Right ventricle myocardium inferior (tissue), 1 donor: ENCODE results near the gene LCAT. TPM values are rescaled to one million over a fixed set of nuclear protein-coding genes. Genes with fewer than 3 reads are reported as not detected.
"Not testable (repeated sequence)": the region's sequence is repeated elsewhere in the genome, so short reads cannot be mapped to it uniquely, and the experiment has no call there.

Source experiments
- ATAC-seq: fragments of 200-7000 bp; cut with Tn5 transposase; one replicate; pipeline ENCODE4 v1.9.1; 2020; ENCODE audit warnings: mild to moderate bottlenecking, moderate library complexity
- DNase-seq: peaks from one replicate; pipeline ENCODE4 v3.0.0; 2021; ENCODE audit errors: missing footprints
- intact Hi-C: fragments of 100-400 bp; cut with DNase I; formaldehyde crosslinking; loops from one replicate; pipeline ENCODE4 v1.11.0; 2022
- total RNA-seq: library from RNA; stranded (reverse); fragmentation: NEBNext Ultra II Directional; extraction: Animal tissue kit (Norgen Biotek cat#: 25700); gene quantifications from one replicate; pipeline ENCODE4 v1.2.1, GENCODE V29; 2021
- donor health status: DM: no; HTN: yes; CAD: no; lungs with severe emphysema.

Gene LCAT
- total RNA-seq, 1 donor from 2014 or later: 19.0 TPM

DNA sequence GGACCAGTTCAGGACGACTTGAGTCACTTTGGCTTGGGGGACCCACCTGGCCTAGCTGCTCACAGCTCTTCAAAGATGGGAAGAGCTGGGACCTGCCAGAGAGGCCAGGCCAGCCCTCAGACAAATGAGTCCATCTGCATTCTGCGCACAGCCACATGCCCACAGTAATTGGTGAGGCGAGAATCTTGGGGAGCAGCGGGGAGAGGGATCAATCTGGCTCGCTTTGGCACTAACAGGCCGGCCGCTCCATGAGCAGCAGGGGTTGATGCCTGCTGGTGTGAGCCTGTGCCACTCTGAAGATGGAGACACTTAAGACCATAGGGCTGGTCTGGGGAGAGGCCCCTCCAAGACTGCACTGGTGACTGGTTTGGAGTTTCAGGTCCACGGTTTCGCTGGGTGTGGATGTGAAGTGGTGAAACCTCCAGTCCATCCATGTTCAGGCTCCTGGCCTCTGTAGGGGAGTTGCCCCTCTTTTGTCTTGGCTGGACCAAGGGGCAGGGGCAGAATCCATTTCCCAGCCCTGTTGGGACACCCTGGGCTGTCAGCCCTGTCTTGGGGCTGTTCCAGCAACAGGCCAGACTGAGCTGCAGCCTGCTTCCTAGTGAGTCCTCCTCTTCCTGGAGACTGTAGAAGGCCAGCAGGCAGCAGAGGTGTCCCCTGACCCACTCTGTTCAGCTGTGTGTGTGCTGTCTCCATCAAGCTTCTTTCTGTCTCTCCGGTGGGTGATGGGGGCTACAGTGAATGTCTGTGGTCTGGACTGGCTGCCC, 19.6 kb downstream of the LCAT start:
- no peak for ATAC-seq
- intact Hi-C loops: loop anchor here (5.0 kb wide), 1 partner anchor 97 kb away; no protein-coding TSS in a partner anchor
- DNase-seq: no peak

DNA sequence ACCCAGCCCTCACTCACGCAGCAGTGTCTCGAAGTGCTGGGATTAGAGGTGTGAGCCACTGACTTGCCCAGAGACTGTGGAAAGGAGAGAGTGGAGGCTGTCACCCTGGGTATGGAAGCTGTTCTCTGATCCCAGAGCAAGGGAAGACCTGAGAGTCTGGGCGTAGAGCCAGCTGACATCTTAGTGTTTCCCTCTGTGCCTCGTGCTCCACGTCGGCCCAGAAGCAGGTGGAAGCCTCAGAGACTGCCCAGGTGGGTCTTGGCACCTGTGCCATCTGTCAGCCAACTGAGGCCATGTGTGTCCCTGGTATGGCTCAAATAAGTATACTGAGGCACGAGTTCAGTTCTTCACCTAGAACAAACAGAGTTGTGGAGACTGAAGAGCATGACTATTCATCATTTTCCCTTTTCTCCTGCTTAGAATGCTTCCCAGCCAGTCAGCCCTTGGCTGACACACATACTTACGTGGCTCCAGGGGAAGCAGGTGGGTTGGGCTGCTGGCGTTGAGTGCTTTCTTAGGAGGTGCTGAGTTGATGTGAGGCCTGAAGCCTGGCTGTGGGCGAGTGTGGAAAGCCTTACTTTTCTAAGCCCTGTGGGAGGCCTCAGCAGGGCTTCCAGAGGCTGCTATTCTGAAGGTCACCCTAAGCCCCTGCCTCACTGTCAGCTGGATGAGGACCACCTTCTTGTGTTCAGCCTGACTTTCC, 20.4 kb downstream of the LCAT start:
- ATAC-seq (no peak), DNase-seq (peak; percentile 25)
- intact Hi-C loops: loop anchor here (5.0 kb wide), 1 partner anchor 96 kb away; no protein-coding TSS in a partner anchor

DNA sequence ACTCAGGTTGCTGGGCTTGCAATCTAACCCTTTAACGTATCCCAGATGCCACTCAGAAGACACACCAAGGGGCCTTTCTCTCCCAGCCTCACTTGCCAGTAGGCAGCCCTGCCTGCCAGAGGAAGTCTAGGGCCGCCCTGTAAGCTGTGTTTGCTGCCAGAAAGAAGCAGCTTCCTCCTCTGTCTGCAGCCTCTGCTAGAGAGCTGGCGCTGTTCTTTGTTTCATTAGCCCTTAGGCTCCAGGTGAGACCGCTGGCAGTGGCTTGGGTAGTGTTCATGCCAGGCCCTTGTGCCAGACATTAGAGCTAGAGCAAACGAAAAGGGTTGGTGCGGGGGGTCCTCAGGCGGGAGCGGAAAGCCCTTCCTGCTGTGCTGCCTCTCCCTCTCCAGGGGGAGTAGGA, 21.2 kb downstream of the LCAT start:
- intact Hi-C loops: loop anchor here (5.0 kb wide), 1 partner anchor 95 kb away; no protein-coding TSS in a partner anchor
- DNase-seq: no peak
- no peak for ATAC-seq

DNA sequence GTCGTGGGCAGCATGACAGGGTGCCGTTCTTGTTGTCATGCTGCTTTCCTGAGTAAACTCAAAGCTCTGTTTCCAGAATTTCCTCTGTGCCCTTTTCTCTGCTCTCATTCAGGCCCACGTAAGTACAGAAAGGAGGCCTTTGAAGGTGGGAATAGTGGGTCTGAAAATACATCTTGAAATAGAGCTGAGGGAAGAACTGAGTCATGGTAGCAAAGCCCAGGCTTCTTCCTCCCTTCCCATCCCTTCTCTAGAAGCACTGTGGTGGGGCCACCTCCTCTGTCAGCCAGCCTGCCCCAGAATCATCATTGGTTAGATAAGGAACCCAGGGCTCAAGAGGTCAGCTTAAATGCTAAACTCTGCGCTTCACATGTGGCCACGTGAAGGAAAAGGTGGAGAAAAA, 21.7 kb downstream of the LCAT start:
- ATAC-seq (no peak), DNase-seq (no peak)
- intact Hi-C loops: loop anchor here (5.0 kb wide), 1 partner anchor 95 kb away; no protein-coding TSS in a partner anchor

DNA sequence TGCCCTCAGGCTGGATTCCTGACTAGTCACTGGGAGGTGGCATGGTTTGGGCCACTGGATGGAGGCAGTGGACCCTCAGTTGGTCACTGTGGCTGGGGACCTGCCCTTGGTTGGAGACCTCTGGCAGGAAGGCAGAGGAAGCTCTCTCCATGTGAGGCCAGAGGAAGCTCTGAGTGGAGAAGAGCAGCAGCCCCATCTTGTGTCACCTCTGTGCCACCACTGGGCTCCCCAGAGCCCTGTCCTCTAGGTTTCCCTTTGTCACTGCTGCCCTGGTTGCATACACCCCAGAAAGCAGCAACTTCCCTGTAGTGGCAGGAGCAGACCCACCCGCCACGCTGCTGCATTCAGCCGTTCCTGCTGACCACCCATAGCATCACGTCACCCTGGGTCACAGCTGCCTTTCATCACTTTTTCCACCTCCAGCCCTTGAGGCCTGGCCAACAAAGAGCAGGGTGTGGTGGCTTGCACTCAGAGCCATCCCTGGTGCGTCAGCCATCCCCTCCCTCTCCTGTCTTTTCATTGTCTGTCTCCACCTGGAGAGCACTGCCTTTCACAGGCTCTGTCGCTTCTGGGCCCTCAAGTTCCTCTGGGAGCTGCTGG, 24.2 kb downstream of the LCAT start:
- ATAC-seq (no peak), DNase-seq (no peak)
- intact Hi-C loops: loop anchor here (5.0 kb wide), 1 partner anchor 92 kb away; no protein-coding TSS in a partner anchor

DNA sequence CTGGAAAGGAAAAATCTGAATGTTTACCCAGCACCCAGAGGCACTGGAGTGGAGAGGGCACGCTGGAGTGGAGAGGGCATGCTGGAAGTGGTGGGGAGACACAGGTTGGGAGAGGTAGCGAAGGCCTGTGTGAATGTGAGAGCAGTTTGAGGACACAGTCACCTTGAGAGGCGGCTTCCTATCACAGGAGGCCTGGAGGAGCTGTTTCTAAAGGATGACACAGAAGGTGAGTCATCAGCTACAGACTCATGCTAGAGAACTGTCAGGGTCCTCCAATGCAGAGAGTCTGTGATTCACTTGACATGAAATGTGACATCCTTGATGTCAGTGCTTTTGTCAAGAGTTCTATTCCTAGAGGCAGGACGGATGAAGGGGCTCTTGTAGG, 26.1 kb downstream of the LCAT start:
- intact Hi-C loops: no loop called here
- peak; percentile 3 for ATAC-seq

DNA sequence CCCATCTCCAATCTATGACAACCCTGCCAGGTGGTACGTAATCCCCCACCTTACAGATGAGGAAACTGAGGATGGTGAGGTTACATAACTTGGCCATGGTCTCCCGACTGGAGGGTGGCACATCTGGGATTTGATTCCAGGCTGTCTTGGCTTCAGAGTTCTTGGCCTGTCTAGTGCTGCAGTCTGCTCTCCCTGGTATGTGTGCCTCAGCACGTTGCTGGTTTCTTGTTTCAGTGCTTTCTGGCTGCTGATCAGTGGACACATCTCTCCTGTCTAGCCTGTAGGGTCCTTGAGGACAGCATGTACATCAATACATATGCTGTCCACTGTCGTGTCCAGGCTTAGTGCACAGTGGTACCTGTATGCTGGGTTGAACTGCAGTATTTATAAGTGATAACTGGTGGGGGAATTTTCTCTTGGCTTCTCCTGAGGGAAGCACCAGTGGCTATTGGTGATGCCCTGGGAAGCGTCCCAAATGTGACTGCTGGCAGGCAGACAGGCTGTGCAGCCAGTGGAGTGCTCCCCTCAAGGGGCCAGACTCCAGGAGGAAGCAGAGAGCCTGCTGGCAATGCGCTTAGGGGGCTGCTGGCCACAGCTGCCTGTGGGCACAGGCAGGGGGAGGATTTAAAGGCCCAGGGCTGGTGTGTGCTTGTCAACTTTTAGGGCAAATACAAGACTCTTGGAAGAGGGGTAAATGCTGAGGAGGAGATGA, 26.6 kb downstream of the LCAT start:
- DNase-seq (peak; percentile 67), ATAC-seq (peak; percentile 80)
- intact Hi-C loops: no loop called here

More for the DNA sequence above, 26.1 kb downstream of the LCAT start:
- DNase-seq: no peak

DNA sequence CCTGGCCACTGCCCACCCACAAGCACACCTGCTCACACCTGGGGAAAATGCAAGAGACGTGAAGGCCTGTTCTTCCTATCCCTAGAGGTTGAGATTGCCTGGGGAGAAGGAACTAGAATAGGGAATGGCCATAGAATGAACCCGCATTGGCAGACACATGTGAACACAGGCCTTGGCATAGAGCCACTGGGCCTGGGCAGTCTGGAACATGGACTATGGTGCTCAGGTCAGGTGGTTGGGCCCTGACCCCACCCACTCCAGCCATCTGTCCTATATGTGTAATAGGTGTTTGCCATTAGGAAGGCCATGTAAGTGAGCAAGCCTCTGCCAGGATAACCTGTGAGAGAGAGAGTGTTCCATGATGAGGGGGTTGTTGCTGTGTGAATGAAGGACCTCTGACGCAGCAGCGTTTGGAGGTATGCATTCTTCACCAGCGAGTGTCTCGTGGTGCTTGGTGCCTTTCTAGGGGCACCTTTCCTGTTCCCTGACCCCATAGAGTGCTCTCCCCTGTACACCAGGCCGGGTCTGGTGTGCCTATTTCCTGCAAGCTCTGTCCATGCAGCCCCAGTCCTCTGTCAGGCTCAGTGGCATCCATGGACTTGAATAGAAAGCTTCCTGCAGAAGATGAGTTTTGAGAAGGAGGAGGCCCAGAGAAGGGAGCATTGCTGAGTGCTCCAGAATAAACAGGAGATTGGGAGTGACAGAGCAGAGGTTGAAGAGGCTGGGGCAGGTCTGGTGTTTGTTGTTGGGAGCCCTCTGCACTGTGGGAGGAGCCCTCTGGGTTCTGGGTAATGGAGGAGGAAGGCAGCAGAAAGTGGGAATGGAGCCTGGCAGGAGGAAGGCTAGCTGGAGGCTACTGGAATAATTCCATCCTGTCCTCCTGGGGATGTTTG, 27.8 kb downstream of the LCAT start:
- intact Hi-C loops: no loop called here
- no peak for DNase-seq

DNA sequence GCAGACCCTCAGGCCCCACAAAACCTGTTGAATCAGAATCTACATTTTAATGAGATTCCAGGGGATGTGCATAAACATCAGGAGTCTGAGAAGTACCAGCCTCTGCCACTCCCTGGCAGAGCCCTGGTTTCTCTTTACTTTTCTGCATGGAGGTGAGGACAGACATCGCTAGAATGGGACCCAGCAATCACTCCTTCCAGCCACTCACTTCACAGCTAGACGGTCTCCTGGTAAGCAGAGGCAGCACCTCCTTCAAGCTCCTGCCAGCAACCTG, 28.5 kb downstream of the LCAT start:
- ATAC-seq, intact Hi-C loops, DNase-seq: not testable (repeated sequence)

More for the DNA sequence above, 27.8 kb downstream of the LCAT start:
- no peak for ATAC-seq

DNA sequence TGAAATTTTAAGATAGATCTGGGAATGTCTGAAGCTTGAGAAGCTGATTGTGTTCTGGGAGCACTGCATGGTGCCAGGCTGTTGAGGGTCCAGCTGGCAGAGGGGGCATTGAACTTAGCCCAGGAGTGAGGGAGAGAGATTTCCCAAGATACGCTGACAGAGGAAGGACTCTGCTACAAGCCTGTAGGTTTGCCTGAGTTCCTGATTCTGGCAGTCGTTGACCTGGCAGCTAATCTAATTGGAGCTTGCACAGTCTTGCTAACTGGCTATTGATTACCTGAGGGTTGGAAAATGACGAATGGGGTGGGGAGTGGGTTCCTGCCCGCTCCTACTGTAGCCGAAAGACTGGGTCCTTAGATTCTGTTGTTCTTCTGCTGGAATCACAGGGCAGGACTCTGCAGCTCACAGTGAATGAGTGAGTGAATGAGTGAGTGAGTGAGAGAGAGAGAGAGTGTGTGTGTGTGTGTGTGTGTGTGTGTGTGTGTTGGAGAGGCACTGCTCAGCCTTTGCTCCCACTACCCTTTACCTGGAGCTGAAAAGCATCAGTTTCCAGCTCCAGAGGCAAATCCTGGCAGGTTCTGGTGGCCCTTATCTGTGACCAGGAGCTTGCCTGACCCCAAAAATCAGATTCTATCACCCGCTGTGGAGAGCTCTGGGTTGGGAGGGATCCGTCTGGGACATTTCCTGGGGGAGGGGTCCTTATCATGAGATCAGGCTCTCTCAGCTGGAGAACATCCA, 29.0 kb downstream of the LCAT start:
- no peak for ATAC-seq

DNA sequence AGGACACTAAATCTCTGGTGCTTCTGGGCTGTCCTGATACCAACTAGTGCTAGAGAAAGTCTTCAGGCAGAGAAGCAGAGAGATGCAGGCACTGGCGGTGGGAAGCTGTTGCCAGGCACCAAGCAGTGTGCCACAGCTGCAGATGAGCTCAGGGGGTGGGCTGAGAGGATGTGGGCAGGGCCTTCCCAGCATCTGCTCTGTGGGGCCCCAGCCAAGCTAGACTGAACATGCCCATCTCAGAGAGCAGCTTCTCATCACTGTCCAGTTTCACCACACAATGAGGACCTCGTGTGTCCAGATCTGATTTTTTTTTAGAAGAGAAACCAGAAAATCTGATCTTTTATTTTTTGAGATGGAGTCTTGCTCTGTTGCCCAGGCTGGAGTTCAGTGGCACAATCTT, 33.8 kb downstream of the LCAT start:
- intact Hi-C loops: no loop called here
- ATAC-seq (no peak), DNase-seq (no peak)

More for the DNA sequence above, 29.0 kb downstream of the LCAT start:
- intact Hi-C loops: no loop called here
- DNase-seq: no peak

DNA sequence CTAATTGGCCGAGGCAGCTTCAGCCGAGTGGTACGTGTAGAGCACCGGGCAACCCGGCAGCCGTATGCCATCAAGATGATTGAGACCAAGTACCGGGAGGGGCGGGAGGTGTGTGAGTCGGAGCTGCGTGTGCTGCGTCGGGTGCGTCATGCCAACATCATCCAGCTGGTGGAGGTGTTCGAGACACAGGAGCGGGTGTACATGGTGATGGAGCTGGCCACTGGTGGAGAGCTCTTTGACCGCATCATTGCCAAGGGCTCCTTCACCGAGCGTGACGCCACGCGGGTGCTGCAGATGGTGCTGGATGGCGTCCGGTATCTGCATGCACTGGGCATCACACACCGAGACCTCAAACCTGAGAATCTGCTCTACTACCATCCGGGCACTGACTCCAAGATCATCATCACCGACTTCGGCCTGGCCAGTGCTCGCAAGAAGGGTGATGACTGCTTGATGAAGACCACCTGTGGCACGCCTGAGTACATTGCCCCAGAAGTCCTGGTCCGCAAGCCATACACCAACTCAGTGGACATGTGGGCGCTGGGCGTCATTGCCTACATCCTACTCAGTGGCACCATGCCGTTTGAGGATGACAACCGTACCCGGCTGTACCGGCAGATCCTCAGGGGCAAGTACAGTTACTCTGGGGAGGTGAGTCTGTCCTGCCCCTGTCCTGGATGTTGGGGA, 34.7 kb downstream of the LCAT start:
- intact Hi-C loops: no loop called here
- DNase-seq (no peak), ATAC-seq (no peak)

DNA sequence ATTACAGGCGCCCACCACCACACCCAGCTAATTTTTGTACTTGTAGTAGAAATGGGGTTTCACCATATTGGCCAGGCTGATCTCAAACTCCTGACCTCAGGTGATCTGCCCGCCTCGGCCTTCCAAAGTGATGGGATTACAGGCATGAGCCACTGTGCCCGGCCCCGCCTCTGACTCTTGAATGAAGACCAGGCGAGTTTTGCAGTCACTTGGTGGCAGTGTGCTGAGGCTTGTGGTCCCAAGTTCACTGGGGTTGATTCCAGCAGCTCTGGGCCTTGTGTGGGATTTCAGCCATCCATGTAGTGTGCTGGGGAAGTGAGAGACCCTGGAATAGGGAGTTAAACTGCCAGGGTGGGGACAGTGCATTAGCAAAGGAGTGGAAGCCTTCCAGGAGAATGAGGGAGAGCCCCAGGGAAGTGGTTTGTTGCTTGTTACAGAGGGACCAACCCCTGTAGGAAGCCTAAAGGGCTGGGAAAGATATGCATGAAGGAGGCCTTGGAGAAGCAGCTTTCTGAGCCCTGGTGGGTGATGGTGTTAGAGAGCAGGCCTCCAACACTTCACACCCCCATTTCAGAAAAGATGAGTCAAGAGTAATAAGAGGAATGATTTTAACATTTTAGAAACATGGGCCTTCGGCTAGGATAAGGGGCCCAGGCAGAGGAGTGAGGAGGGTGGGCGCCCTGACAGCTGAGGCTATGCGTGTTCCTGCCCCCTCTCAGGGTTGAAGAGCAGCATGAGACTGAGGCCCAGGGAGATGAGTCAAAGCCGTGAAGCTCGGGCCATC, 36.3 kb downstream of the LCAT start:
- intact Hi-C loops: no loop called here
- ATAC-seq: no peak
- no peak for DNase-seq

DNA sequence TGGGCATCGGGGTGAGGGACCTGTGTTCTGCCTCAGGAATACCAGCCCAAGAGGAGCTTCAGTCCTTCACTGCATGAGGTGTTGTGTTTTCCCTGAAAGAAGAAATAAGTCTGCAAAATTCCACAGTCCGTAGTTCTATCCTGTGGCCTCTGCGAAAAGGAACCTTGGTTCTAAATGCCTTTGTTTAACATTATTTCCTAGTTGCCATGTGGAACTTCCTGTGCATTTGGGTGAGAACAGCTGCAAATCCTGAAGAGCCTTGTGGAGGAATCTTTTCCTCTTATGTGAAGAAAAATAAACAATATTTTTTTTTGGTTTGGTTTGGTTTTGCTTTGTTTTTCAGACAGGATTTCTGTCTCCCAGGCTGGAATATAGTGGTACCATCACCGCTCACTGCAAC, 41.1 kb downstream of the LCAT start:
- intact Hi-C loops: no loop called here
- ATAC-seq: no peak
- DNase-seq: no peak

DNA sequence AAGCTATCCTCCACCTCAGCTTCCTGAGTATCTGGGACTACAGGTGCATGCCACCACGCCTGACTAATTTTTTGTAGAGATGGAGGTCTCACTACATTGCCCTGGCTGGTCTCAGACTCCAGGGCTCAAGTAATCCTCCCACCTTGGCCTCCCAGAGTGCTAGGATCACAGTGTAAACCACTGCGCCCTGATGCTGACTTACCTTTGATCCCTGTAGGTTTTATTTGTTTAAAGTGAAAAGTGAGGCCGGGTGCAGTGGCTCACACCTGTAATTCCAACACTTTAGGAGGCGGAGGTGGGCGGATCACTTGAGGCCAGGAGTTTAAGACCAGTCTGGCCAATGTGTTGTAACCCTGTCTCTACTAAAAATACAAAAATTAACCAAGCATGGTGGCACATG, 42.2 kb downstream of the LCAT start:
- no peak for DNase-seq
- ATAC-seq: no peak
- intact Hi-C loops: no loop called here

DNA sequence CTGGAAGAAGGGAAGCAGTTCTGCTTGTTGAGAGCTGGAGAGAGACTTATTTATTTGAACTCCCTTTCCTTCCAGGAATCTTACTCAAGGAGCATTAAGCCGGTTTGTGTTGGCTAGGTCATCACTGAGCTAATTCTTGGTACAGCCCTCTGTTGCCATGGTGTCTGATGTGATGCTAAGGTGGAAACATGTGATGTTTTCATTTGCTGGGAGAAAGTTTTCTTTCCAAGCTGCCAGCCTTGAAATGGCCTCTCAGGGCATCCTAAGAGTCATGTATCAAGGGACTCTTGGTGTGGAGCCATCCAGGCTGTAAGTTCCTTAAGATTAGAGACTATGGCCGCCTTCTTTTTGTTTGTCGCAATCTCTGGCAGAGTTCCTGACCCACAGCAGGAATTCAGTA, 46.7 kb downstream of the LCAT start:
- DNase-seq (no peak), ATAC-seq (no peak)
- intact Hi-C loops: no loop called here
